Measurements from ENCODE around the gene TULP4. TPM values are rescaled to one million over a fixed set of nuclear protein-coding genes. Genes with fewer than 3 reads are reported as not detected.

Gene TULP4, protein sequence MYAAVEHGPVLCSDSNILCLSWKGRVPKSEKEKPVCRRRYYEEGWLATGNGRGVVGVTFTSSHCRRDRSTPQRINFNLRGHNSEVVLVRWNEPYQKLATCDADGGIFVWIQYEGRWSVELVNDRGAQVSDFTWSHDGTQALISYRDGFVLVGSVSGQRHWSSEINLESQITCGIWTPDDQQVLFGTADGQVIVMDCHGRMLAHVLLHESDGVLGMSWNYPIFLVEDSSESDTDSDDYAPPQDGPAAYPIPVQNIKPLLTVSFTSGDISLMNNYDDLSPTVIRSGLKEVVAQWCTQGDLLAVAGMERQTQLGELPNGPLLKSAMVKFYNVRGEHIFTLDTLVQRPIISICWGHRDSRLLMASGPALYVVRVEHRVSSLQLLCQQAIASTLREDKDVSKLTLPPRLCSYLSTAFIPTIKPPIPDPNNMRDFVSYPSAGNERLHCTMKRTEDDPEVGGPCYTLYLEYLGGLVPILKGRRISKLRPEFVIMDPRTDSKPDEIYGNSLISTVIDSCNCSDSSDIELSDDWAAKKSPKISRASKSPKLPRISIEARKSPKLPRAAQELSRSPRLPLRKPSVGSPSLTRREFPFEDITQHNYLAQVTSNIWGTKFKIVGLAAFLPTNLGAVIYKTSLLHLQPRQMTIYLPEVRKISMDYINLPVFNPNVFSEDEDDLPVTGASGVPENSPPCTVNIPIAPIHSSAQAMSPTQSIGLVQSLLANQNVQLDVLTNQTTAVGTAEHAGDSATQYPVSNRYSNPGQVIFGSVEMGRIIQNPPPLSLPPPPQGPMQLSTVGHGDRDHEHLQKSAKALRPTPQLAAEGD (N-terminal part only)
- total RNA-seq (57.1 TPM), polyA plus RNA-seq (5.9 TPM)
- long read RNA-seq, donor 1 = 0 reads
- long read RNA-seq, donor 2 = 0 reads
- long read RNA-seq, donor 3 = 0 reads
- long read RNA-seq, donor 4 = 0 reads
- long read RNA-seq, donor 5, full-length matches to known transcripts = 1 of 1 reads
- long read RNA-seq, donor 5, partial matches to known transcripts = 0 of 1 reads
- long read RNA-seq, donor 5, other reads (novel, unspliced or antisense) = 0 of 1 reads
- long read RNA-seq, donor 6, partial matches to known transcripts = 0 of 1 reads
- long read RNA-seq, donor 6, other reads (novel, unspliced or antisense) = 0 of 1 reads
- long read RNA-seq, donor 7, partial matches to known transcripts = 0 of 1 reads
- long read RNA-seq, donor 7, other reads (novel, unspliced or antisense) = 0 of 1 reads
- long read RNA-seq, donor 8, partial matches to known transcripts = 0 of 1 reads
- long read RNA-seq, donor 8, other reads (novel, unspliced or antisense) = 0 of 1 reads
- long read RNA-seq, donor 9 = 0 reads
- long read RNA-seq, donor 10, partial matches to known transcripts = 5 of 5 reads
- long read RNA-seq, donor 10, other reads (novel, unspliced or antisense) = 0 of 5 reads

DNA sequence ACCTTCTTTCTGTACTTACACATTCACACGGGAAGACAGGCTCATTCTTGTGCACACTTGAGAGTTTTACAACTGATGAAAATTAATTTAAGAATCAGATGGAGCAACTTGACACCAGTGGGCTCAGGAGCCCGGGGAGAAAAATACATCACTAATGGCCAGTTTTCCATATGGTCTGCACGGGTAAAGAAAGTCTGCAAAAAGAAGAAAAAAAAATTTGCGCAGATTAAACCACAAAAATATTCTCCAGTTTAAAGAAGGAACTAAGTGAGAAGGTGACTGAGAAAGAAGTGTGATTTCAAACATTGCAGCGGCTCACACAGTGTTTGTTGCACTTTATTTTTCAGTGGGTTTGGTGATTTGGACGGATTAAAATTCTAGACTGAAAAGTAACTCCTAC lies at the start of gene TULP4:
Gene TULP4, plus strand, starts transcription at position 301 of the 400 bp plus-strand sequence. CDS start 1,552 bp downstream, outside the sequence.
- Histone ChIP-seq H3K9me3 (ENCODE audit: control insufficient read depth in 2 of 2, insufficient read depth in 1 of 2, low read length in 1 of 2) (peaks cover 0 to 4% of the 10 kb centered on the region in 2 donors), H3K36me3 (ENCODE audit: control insufficient read depth in 2 of 2, insufficient read depth in 2 of 2, low read length in 1 of 2) (peaks cover 10 to 19% of the 10 kb centered on the region in 2 donors)
- 87% methylated on average over 6 of the region's 6 CpGs for WGBS

DNA sequence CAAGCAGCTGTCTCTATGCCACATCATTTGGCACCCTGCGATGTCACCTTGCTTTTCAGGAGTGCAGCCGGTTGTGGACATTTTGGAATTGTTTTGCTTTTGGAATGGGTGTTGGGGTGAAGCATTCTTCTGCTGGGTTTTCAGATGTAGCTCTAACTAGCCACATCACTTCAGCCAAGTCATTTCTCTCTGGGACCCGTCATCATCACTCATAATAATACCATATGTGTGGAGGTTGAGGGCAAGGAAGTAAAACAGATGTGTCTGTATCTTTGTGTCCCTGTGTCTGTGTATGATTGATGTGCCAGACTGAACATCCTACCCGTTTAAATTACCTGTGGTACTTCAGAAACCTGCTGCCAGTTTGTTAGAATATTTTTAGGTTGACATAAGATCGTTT lies 49.5 kb upstream of the TULP4 start:
- Histone ChIP-seq H3K4me1 (ENCODE audit: control insufficient read depth in 2 of 2, insufficient read depth in 2 of 2, low read length in 2 of 2) (peaks cover 2 to 3% of the 10 kb centered on the region in 2 donors), H3K9me3 (ENCODE audit: control insufficient read depth in 2 of 2, insufficient read depth in 1 of 2, low read length in 1 of 2) (no peaks in the 10 kb centered on the region), H3K4me3 (ENCODE audit: low read length in 2 of 2) (no peak overlapping the region), H3K27ac (ENCODE audit: low read depth in 1 of 2, low read length in 1 of 2) (no peak overlapping the region), H3K27me3 (ENCODE audit: control insufficient read depth in 2 of 2, insufficient read depth in 1 of 2, low read length in 1 of 2) (no peaks in the 10 kb centered on the region), H3K36me3 (ENCODE audit: control insufficient read depth in 2 of 2, insufficient read depth in 2 of 2, low read length in 1 of 2) (peaks cover 0 to 4% of the 10 kb centered on the region in 2 donors)
- 95% methylated on average over 5 of the region's 5 CpGs for WGBS
- DNase-seq (ENCODE audit: low read depth in 6 of 9, low spot score in 9 of 9) = no peak

More for the DNA sequence above, at the start of gene TULP4:
- H3K4me3 ChIP-seq (ENCODE audit: low read length in 2 of 2) = no peak within 1 kb of the TSS
- no peak for DNase-seq (ENCODE audit: low read depth in 6 of 9, low spot score in 9 of 9)
- H3K27ac ChIP-seq (ENCODE audit: low read depth in 1 of 2, low read length in 1 of 2) = no peak within 1 kb of the TSS
- peaks cover 0 to 9% of the 10 kb centered on the region in 2 donors for H3K4me1 ChIP-seq (ENCODE audit: control insufficient read depth in 2 of 2, insufficient read depth in 2 of 2, low read length in 2 of 2)
- H3K27me3 ChIP-seq (ENCODE audit: control insufficient read depth in 2 of 2, insufficient read depth in 1 of 2, low read length in 1 of 2) = no peaks in the 10 kb centered on the region

DNA sequence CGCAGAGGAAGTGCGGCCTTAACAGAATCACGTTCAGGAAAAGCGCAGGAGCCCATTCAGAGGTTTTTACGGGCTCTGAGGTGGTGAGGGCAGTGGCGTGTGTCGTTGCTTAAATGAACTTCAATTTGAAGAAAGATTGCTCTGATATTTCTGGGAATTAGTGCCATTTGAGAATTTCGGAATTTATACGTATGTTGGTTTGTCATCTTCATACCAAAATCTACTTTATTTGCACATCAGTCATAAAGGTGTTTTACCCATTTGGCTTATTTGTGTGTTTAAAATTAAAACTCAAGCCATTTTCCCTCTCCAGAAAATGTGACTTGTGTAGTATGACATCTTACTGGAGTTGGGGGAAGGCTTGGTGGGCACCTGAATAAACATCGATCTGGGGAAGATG lies 48.1 kb upstream of the TULP4 start:
- WGBS = 98% methylated on average over 10 of the region's 10 CpGs
- Histone ChIP-seq H3K4me1 (ENCODE audit: control insufficient read depth in 2 of 2, insufficient read depth in 2 of 2, low read length in 2 of 2) (no peaks in the 10 kb centered on the region), H3K9me3 (ENCODE audit: control insufficient read depth in 2 of 2, insufficient read depth in 1 of 2, low read length in 1 of 2) (no peaks in the 10 kb centered on the region), H3K27ac (ENCODE audit: low read depth in 1 of 2, low read length in 1 of 2) (no peak overlapping the region), H3K36me3 (ENCODE audit: control insufficient read depth in 2 of 2, insufficient read depth in 2 of 2, low read length in 1 of 2) (peaks cover 0 to 4% of the 10 kb centered on the region in 2 donors), H3K4me3 (ENCODE audit: low read length in 2 of 2) (no peak overlapping the region), H3K27me3 (ENCODE audit: control insufficient read depth in 2 of 2, insufficient read depth in 1 of 2, low read length in 1 of 2) (no peaks in the 10 kb centered on the region)
- DNase-seq (ENCODE audit: low read depth in 6 of 9, low spot score in 9 of 9) = no peak

DNA sequence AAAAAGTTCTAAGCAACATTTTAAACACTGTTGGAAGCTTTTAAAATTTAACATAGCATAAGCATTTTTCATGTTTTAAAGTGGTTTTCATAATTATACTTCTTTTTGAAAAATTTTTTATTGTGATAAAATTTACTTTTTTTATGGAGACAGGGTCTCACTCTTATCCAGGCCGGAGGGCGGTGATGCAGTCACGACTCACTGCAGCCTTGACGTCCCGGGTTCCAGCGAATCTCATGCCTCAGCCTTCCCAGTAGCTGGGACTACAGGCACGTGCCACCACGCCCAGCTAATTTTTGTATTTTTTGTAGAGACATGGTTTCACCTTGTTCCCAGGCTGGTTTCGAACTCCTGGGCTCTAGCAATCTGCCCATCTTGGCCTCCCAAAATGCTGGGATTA lies 46.1 kb upstream of the TULP4 start:
- H3K27ac ChIP-seq (ENCODE audit: low read depth in 1 of 2, low read length in 1 of 2) = no peak overlapping the region
- DNase-seq (ENCODE audit: low read depth in 6 of 9, low spot score in 9 of 9) = no peak
- H3K36me3 ChIP-seq (ENCODE audit: control insufficient read depth in 2 of 2, insufficient read depth in 2 of 2, low read length in 1 of 2) = peaks cover 0 to 4% of the 10 kb centered on the region in 2 donors
- H3K4me1 ChIP-seq (ENCODE audit: control insufficient read depth in 2 of 2, insufficient read depth in 2 of 2, low read length in 2 of 2) = peaks cover under 1 to 10% of the 10 kb centered on the region in 2 donors
- H3K27me3 ChIP-seq (ENCODE audit: control insufficient read depth in 2 of 2, insufficient read depth in 1 of 2, low read length in 1 of 2) = no peaks in the 10 kb centered on the region
- 92% methylated on average over 9 of the region's 9 CpGs for WGBS
- no peak overlapping the region for H3K4me3 ChIP-seq (ENCODE audit: low read length in 2 of 2)
- H3K9me3 ChIP-seq (ENCODE audit: control insufficient read depth in 2 of 2, insufficient read depth in 1 of 2, low read length in 1 of 2) = no peaks in the 10 kb centered on the region

DNA sequence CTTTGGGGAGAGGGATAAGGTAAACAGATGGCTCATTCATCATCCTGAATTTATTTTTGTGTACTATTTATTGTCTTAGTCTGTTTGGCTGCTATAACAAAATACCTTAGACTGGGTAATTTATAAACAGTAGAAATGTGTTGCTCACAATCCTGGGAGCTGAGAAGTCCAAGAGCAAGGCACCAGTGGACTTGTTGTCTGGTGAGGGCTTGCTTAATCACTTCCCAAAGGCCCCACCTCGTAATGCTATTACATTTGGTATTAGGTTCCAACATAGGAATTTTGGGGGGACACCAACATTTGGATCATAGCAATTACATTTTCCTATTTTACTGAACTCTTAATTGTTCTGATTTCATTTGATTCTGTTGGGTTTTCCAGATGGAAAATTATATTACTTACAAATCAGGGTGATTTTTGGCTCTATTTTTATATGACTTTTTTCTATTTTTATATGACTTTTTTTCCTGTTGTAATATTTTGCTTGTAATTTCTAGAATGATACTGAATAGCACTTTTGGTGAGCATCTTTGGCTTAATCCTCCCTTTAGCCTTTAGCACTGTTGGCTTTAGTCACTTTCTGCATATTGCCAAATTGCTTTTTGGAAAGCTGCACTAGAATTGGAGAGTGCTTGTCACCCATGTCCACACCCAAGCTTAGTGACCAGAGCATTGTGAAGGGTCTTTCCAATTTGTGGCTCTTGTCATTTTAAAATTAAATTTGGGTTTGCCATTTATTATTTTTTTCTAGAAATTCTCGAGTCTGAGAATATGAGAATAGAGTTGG lies 43.7 kb upstream of the TULP4 start:
- H3K27ac ChIP-seq (ENCODE audit: low read depth in 1 of 2, low read length in 1 of 2) = no peak overlapping the region
- H3K9me3 ChIP-seq (ENCODE audit: control insufficient read depth in 2 of 2, insufficient read depth in 1 of 2, low read length in 1 of 2) = no peaks in the 10 kb centered on the region
- no peak for DNase-seq (ENCODE audit: low read depth in 6 of 9, low spot score in 9 of 9)
- peaks cover 4 to 16% of the 10 kb centered on the region in 2 donors for H3K4me1 ChIP-seq (ENCODE audit: control insufficient read depth in 2 of 2, insufficient read depth in 2 of 2, low read length in 2 of 2)
- no peaks in the 10 kb centered on the region for H3K27me3 ChIP-seq (ENCODE audit: control insufficient read depth in 2 of 2, insufficient read depth in 1 of 2, low read length in 1 of 2)
- WGBS = 98% methylated on average over 2 of the region's 2 CpGs
- H3K36me3 ChIP-seq (ENCODE audit: control insufficient read depth in 2 of 2, insufficient read depth in 2 of 2, low read length in 1 of 2) = peaks cover 0 to 4% of the 10 kb centered on the region in 2 donors
- H3K4me3 ChIP-seq (ENCODE audit: low read length in 2 of 2) = no peak overlapping the region

DNA sequence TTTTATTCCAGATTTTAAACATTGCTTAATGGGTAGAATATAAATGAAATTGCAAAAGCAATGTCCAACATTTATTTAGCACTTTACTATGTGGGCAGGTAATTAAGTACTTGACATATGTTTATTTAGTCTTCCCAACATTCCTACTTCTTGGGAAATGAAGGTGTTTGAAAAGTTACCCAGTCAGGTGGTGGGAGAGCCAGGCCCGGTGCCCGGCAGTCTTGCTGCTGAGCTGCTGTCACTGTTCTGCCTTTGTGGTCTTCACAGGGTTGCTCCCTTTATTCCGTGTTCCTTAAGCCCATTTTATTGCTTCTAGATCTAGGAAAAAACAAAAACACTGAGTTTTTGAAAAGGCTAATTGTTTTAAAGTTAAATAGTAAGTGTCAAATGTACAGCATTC lies 42.6 kb upstream of the TULP4 start:
- H3K9me3 ChIP-seq (ENCODE audit: control insufficient read depth in 2 of 2, insufficient read depth in 1 of 2, low read length in 1 of 2) = no peaks in the 10 kb centered on the region
- WGBS = 99% methylated on average over 3 of the region's 3 CpGs
- H3K4me1 ChIP-seq (ENCODE audit: control insufficient read depth in 2 of 2, insufficient read depth in 2 of 2, low read length in 2 of 2) = peaks cover 4 to 16% of the 10 kb centered on the region in 2 donors
- no peak for DNase-seq (ENCODE audit: low read depth in 6 of 9, low spot score in 9 of 9)
- H3K27ac ChIP-seq (ENCODE audit: low read depth in 1 of 2, low read length in 1 of 2) = no peak overlapping the region
- no peaks in the 10 kb centered on the region for H3K27me3 ChIP-seq (ENCODE audit: control insufficient read depth in 2 of 2, insufficient read depth in 1 of 2, low read length in 1 of 2)
- H3K4me3 ChIP-seq (ENCODE audit: low read length in 2 of 2) = no peak overlapping the region
- H3K36me3 ChIP-seq (ENCODE audit: control insufficient read depth in 2 of 2, insufficient read depth in 2 of 2, low read length in 1 of 2) = peaks cover 0 to 4% of the 10 kb centered on the region in 2 donors

DNA sequence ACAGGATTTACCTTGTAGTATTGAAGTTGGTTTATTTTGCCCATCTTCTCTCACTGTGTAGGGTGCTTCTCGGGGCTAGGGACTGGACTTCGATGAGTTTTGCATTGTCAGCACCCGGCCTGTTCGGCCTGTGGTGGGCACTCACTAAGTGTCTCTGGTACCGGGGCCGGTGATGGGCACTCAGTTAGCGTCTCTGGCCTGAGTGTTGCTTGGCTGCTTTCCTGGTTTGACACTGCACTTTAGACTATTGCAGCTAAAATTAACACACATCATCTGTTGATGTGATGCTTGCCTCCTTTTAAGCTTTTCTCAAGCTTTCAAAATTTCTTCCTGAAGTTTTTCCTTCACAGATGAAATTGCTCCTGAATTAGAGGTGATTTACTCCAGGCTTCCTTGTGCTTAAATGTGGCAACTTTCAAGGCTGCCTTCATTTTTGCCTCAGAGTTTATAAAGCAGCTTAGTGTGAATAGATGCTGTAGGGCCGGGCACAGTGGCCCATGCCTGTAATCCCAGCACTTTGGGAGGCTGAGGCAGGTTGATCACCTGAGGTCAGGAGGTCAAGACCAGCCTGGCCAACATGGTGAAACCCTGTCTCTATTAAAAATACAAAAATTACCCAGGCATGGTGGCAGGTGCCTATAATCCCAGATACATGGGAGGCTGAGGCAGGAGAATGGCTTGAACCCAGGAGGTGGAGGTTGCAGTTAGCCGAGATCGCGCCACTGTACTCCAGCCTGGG lies 41.7 kb upstream of the TULP4 start:
- WGBS = 93% methylated on average over 11 of the region's 11 CpGs
- H3K27ac ChIP-seq (ENCODE audit: low read depth in 1 of 2, low read length in 1 of 2) = no peak overlapping the region
- H3K9me3 ChIP-seq (ENCODE audit: control insufficient read depth in 2 of 2, insufficient read depth in 1 of 2, low read length in 1 of 2) = no peaks in the 10 kb centered on the region
- H3K36me3 ChIP-seq (ENCODE audit: control insufficient read depth in 2 of 2, insufficient read depth in 2 of 2, low read length in 1 of 2) = peaks cover 0 to 4% of the 10 kb centered on the region in 2 donors
- H3K4me1 ChIP-seq (ENCODE audit: control insufficient read depth in 2 of 2, insufficient read depth in 2 of 2, low read length in 2 of 2) = peaks cover 4 to 16% of the 10 kb centered on the region in 2 donors
- no peaks in the 10 kb centered on the region for H3K27me3 ChIP-seq (ENCODE audit: control insufficient read depth in 2 of 2, insufficient read depth in 1 of 2, low read length in 1 of 2)
- H3K4me3 ChIP-seq (ENCODE audit: low read length in 2 of 2) = no peak overlapping the region
- no peak for DNase-seq (ENCODE audit: low read depth in 6 of 9, low spot score in 9 of 9)

Measured in thymus (tissue), 14 donors.